Measurements from ENCODE around the gene RPS6KA5.
"Not testable (repeated sequence)": the region's sequence is repeated elsewhere in the genome, so short reads cannot be mapped to it uniquely, and the experiment has no call there.

RPS6KA5 gene

DNA sequence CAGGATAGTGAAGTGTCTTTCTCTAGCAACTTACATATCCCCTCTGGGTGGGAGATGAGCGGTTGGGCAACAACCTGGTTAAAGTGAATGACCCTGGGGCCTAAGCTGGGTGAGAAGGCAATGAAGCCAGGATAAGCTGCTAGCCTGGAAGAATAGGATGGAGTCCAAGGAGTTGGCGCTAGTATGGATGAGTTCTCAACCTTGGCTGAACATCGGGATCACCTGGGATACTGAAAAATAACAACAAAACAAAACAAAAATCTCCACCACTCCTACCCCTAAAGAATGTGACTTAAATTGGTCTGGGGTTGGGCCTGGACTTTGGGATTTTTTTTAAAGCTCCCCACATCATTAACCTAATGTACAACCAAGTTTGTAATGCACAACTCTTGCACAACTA, 4.8 kb upstream of the RPS6KA5 start:
- no peak for DNase-seq

GRCh38 chr14:91063119-91063518, 2.7 kb upstream of the RPS6KA5 start:
- DNase-seq, result no peak

DNA sequence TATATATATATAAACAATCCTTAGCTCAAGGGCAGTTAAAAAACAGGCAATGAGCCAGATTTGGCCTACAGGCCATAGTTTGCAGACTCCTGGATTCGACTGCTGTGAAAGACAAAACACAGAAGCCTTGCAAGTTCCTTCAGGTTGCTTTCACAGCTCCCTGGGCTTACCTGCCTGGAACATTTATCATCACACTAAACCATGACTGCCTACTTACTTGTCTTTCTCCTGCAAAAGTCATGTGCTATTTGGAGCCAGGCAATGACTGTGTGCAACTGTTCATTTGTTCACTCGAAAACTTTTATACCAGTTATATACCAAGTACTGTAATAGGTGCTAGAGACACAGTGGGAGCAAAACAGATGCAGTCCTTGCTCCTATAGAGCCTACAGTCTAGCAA, 2.2 kb upstream of the RPS6KA5 start:
- no peak for DNase-seq

GRCh38 chr14:91061056-91061887, 831 bp upstream of the RPS6KA5 start:
- no peak for DNase-seq

DNA sequence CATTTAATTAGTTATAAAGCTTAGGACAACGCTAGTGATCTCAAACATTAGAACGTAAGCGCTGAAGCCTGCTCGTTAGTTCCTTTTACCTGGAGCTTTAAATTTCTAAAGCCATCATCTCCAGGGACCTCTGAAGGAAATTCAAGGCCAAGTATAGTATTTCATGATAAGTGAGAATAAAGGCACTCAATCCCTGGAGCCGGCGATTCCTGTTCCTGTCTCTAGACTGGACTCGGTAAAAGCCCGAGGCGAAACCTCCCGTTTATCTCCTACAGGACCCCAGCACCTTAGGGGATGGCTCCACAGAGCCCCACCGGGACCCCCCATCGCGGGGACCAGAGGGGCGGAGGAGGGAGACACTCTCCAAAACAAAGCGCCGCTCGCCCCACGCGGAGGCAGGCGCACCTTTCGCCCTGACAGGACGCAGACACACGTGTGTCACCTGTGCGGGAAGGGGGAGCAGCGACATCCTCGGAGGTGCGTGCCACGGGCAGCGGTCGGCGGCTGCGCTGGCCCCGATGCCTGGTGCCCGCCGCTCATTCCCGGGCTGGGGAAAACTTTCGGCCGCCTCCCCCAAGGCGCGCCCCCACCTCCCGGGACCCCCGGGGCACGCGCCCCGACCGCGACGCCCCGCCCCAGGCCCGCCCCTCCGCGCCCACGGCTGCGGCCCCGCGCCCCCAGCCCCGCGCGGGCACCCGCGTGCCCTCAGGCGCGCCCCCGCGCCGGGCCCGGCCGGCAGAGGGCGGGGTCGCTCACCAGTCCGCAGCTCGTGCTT, 678 bp downstream of the RPS6KA5 start:
- DNase-seq, result no peak

DNA sequence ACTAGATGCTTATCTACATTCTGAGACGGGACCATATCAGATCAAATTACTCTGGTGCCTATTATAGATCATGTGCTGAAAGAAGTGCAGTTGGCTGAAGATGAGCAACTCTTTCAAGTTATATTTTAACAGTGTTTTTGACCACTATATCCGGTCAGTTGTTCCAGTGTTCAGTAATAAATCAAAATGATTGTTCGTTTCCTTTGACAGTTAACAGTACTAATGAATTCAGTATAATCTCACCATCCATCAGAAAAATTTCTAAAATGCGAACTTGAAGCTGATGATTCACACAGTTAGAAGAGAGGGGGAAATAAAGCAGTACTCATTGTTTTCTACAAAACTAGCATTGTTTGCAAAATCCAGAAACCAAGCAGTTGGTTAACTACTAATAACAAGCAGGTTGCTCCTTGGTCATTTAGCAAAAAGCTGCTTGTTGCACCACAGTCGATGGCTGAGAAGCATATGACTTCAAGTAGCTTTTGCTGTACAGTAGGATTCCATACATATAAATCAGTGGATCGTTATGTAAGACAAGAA, 2.3 kb downstream of the RPS6KA5 start:
- no peak for DNase-seq

DNA sequence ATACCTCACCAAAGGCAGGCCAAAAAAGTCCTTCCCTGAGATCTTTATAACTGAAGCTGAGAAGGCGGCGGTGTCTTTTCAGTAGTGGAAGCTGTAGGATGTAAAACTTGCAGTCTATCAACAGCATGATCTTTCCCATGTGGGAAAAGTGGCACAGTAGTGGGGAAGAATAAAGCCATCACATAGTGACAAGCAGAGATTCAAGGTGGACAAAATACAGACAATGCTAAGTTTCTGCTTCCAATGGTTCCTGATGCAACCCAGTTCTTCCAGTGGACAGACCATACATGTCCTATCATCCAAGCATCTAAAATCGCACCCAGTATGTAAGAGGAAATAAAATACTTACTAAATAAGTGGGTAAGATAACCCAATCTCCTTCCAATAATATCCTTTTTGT, 4.1 kb downstream of the RPS6KA5 start:
- DNase-seq, result no peak

- no peak for DNase-seq
These were observed 5.4 kb downstream of the RPS6KA5 start for GRCh38 chr14:91055016-91055415.

DNA sequence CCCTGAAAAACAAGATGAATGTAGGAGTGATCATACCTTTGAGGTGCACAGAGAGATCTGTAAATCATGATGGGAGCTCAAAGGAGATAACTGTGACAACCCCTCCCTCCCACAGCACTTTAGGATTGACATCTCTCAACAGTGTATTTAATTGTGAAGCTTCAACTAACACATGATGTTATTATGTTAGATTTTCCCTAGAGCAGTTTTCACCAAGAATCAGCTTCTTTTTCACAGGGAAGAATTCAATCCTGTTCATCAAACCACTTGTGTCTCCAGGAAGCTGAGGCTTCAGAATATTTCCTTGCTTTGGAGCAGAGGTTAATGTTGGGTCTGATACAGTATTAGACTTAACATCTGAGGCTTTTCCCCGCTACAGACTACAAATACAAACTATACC, 11.8 kb downstream of the RPS6KA5 start:
- DNase-seq, result no peak

DNA sequence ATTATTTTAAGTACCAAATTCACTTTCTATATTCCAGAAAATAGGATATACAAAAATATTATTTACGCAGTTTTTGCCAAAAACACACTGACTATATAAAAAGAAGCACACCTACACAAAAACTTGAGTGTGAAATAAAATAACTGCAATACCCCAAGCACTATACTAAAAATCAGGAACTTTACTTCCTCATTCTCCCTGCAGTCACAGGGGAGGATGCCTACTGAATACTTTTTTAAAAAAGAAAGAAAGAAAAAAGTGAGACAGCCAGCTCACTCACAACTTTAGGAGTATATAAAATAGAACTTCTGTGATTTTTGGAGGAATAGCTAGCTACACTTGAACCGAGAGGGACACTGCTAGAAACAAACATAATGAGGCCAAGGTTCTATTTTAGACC, 12.2 kb downstream of the RPS6KA5 start:
- DNase-seq, result no peak

DNA sequence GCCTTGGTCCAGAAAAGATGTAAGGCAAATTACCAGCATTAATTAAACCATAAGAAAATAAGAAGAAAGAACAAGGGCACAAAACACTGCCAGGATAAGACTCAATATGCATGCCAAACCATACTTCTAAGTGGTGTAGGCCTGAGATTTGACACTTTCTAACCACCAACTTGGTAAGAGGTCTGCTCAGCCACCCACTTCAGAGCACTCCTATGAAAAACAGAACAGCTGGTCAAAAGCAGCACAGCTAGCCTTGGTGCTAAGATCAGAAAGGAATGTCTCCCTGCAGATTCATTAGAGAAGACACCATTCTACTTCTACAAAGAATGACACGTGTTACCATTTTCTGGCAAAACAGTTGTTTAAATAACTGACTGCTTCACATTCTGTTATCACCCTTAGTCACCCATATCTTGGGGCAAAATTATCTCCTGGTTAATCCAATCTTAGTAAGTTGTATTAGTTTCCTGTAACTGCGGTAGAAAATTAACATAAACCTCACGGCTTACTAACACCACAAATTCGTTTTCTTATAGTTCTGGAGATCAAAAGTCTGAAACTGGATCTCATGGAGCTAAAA, 13.2 kb downstream of the RPS6KA5 start:
- no peak for DNase-seq

DNA sequence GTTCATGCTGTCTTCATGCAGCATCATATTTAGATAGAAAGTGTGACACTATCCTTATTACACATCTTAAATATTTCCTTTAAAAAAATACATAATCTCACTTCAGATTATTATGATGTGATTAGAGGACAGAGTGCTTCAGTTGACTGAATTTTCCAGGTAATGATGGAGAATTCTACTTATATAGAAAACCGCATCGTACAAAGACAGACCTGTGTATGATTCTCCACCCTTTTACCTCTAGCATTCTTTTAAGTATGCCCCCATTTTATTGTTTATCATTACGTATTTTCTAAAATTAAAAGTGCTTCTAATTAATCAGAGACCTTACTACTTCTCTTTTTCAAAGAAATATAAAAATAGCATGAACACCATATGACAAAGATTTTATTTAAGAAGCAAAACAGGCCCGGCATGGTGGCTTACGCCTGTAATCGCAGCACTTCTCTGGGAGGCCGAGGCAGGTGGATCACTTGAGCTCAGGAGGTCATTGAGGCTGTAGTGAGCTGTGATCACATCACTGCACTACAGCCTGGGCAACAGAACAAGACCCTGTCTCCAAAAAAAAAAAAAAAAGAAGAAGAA, 13.9 kb downstream of the RPS6KA5 start:
- no peak for DNase-seq

- DNase-seq, result peak; percentile 23
These were observed 19.0 kb downstream of the RPS6KA5 start for GRCh38 chr14:91041450-91041849.

DNA sequence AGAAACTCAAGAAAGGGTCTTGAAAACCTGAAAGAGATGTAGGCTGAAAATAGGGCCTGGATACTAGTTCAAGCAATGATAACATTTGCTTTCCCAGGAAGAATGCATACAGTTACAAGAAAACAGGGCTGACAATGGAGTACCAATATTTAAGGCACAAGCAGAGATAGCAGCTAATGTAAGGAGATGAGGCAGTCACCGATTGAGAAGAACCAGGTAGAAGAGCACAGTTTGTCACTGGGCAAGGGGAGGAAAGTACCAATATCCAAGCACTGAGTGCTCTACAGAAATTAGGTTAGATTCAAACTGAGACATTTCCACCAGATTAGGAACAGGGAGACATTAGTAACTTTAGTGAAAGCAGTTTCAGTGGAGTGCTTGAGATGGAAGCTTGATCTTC, 19.9 kb downstream of the RPS6KA5 start:
- DNase-seq, result no peak

GRCh38 chr14:91038439-91038838, 22.0 kb downstream of the RPS6KA5 start:
- no peak for DNase-seq

DNA sequence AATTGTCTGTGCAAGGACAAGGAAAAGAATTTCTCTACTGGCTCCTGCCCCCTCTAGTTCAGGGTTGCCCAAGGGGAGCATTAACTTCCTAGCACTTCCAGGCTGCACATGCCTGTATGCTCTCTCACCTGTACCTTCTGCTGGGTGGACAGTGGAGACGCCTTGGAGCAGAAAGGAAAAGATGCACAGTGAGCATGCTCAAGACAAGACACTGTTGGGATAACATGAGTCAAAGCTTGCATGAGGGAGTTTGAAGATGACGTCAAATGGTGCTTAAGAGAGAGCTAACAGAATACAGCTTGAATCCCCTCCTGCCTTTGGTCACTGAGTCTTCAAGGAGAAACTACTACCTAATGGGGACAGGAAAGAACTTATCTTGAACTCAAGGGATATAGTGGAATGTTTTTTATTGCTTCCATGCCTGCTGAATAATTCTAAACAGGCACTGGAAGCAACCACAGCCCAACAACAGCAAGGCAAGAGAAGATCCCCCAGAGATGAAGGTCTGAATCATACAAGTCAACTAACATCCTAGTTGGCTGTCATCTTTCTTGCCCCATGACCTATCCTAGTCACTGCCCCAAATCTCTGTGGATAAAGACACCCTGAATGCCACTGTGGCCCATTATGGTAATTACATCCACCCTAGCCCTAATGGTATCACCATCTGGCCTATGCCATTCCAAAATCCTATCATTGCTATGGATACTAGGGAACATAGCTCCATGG, 23.5 kb downstream of the RPS6KA5 start:
- no peak for DNase-seq

- DNase-seq, result no peak
These were observed 24.6 kb downstream of the RPS6KA5 start for GRCh38 chr14:91035855-91036254.

- not testable (repeated sequence) for DNase-seq
These were observed 26.1 kb downstream of the RPS6KA5 start for GRCh38 chr14:91034379-91034778.

DNA sequence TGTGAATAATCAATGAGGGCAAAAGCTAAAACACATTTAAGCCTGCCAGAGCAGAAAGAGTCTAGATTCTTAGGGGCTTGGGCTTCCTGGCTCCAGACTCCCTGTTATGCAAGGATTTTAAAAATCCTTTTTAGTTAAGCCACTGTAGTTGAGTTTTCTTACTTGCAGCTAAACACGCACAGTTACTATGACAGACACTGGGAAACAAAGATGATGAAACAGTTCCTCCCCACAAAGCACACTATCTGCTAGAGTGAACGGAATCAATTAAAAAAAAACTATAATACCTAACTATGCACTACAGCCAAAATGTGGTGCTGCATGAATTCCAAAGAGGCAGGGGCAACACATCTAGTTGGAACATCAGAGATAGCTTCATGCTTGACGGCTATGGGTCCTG, 28.2 kb downstream of the RPS6KA5 start:
- no peak for DNase-seq

DNA sequence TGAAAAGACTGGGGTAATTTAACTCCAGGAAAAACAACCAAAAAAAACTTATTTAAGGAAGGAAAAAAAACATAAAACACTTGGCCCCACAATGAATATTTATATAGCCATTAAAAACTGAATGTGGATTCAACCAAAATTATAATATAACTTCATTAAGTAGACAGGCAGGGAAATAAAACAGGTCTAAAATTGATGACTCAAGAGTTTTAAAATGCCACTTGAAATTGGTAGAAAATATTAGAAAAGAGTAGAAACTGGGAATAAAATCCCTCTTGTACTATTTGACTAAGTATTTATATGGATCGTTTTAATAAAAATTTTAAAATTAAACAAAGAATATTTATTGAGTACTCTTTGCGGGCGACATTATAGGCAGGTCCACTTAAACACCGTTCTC, 28.8 kb downstream of the RPS6KA5 start:
- no peak for DNase-seq

DNA sequence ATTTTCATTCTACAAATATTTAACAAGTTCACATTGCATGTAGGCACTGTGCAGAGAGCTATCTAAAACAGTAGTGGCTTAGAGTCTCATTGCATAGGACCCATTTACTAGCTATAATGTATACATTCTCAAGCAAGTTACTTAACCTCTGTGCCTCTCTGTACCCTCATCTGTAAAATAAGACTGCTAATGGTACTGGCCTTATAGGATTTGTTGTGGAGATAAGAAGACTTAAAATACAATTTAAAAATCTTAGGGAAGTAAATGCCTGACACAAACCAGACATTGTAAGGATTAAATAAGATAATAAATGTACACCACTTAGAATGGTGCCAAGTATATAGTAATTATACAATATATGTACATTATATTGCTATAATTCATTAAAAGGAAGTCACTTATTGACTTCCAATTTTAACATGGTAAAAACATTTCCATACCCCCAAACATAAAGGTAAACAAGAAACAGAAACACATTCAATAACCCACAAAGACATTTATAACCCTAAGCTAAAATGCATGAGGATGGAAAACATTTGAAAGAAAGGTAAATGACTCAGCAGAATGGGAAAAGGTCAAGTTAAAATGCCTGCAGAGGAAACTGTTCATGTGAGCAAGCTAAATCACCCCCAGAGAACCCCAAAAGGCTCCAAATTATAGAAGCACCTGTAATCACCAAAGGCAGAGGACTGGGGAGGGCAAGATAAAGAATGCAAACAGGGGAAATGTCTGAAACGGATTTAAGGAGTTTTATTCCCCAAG, 30.8 kb downstream of the RPS6KA5 start:
- DNase-seq, result no peak

- DNase-seq, result no peak
These were observed 32.9 kb downstream of the RPS6KA5 start for GRCh38 chr14:91027561-91027960.

All from NCI-H2081 treated with DMSO at 0.1 percent for 48 hours (cell line).